KMS-11 (cell line): ENCODE measurements around the gene LRRC25.
A peak's percentile ranks its signal among the peaks of the same experiment; 100 is the strongest.
"Not testable (repeated sequence)": the region's sequence is repeated elsewhere in the genome, so short reads cannot be mapped to it uniquely, and the experiment has no call there.

Experiments
- H2AFZ ChIP-seq: fragments of 200-600 bp; sonication (generic); 2 replicates; pipeline ENCODE4 v1.6.1; 2016; ENCODE audit warnings: antibody characterized with exemption, mixed run types, low read depth
- H3K27ac ChIP-seq: fragments of 200-600 bp; sonication (generic); 2 replicates; pipeline ENCODE4 v1.6.1; 2016; ENCODE audit warnings: mild to moderate bottlenecking, mixed run types
- H3K27me3 ChIP-seq: fragments of 200-600 bp; sonication (generic); 2 replicates; pipeline ENCODE4 v1.6.1; 2017; ENCODE audit warnings: mild to moderate bottlenecking, low read depth, mixed run types, moderate library complexity; ENCODE audit not compliant: insufficient read depth
- H3K36me3 ChIP-seq: fragments of 200-600 bp; sonication (generic); 2 replicates; pipeline ENCODE4 v1.6.1; 2017; ENCODE audit warnings: mild to moderate bottlenecking, mixed run types; ENCODE audit not compliant: insufficient read depth
- H3K4me1 ChIP-seq: fragments of 200-600 bp; sonication (generic); 2 replicates; pipeline ENCODE4 v1.6.1; 2016; ENCODE audit warnings: mild to moderate bottlenecking, low read depth, mixed run types; ENCODE audit not compliant: poor library complexity, severe bottlenecking
- H3K4me2 ChIP-seq: fragments of 200-600 bp; sonication (generic); 2 replicates; pipeline ENCODE4 v1.7.0; 2016; ENCODE audit warnings: mild to moderate bottlenecking, mixed run types
- H3K4me3 ChIP-seq: fragments of 200-600 bp; sonication (generic); IDR thresholded peaks from 2 replicates; pipeline ENCODE4 v1.6.1; 2017; ENCODE audit warnings: low read depth, low read length, mixed read lengths; ENCODE audit not compliant: insufficient read depth
- H3K79me2 ChIP-seq: fragments of 200-600 bp; sonication (generic); 2 replicates; pipeline ENCODE4 v1.6.1; 2016; ENCODE audit warnings: low read depth, mixed run types; ENCODE audit not compliant: insufficient read depth
- H3K9ac ChIP-seq: fragments of 200-600 bp; sonication (generic); 2 replicates; pipeline ENCODE4 v1.6.1; 2016; ENCODE audit warnings: mild to moderate bottlenecking, mixed run types
- H4K20me1 ChIP-seq: fragments of 200-600 bp; sonication (generic); 2 replicates; pipeline ENCODE4 v1.6.1; 2016; ENCODE audit warnings: mild to moderate bottlenecking, mixed run types; ENCODE audit not compliant: insufficient read depth
- TF ChIP-seq, protein P1 (sequence below): fragments of 200-600 bp; sonication (generic); conservative IDR thresholded peaks from 2 replicates; pipeline ENCODE4 v1.6.1; 2017; ENCODE audit warnings: low read depth, mild to moderate bottlenecking, antibody characterized with exemption, low read length, moderate library complexity, mixed read lengths

LRRC25 gene

DNA sequence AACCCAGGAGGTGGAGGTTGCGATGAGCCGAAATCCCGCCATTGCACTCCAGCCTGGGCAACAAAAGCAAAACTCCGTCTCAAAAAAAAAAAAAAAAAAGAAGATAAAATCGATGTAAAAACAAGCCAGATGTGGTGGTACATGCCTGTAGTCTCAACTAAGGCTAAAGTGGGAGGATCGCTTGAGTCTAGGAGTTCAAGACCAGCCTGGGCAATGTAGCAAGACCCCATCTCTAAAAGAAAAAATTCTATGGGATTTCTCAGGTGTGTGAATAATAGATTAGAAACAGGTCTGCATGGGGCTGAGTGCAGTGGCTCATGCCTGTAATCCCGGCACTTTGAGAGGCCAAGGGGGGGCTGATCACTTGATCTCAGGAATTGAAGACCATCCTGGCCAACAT lies 45.9 kb downstream of the LRRC25 start:
- Histone ChIP-seq H3K9ac (no peak overlapping the region), H4K20me1 (no peaks in the 10 kb centered on the region), H3K4me2 (no peak overlapping the region), H2AFZ (no peak overlapping the region), H3K36me3 (no peaks in the 10 kb centered on the region), H3K27ac (no peak overlapping the region), H3K4me1 (no peaks in the 10 kb centered on the region), H3K27me3 (peaks cover 2% of the 10 kb centered on the region; the same call in 1 of the 2 replicates), H3K79me2 (no peaks in the 10 kb centered on the region), H3K4me3 (no peak overlapping the region)
- TF ChIP-seq, protein P1, sequence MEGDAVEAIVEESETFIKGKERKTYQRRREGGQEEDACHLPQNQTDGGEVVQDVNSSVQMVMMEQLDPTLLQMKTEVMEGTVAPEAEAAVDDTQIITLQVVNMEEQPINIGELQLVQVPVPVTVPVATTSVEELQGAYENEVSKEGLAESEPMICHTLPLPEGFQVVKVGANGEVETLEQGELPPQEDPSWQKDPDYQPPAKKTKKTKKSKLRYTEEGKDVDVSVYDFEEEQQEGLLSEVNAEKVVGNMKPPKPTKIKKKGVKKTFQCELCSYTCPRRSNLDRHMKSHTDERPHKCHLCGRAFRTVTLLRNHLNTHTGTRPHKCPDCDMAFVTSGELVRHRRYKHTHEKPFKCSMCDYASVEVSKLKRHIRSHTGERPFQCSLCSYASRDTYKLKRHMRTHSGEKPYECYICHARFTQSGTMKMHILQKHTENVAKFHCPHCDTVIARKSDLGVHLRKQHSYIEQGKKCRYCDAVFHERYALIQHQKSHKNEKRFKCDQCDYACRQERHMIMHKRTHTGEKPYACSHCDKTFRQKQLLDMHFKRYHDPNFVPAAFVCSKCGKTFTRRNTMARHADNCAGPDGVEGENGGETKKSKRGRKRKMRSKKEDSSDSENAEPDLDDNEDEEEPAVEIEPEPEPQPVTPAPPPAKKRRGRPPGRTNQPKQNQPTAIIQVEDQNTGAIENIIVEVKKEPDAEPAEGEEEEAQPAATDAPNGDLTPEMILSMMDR, result no peak

DNA sequence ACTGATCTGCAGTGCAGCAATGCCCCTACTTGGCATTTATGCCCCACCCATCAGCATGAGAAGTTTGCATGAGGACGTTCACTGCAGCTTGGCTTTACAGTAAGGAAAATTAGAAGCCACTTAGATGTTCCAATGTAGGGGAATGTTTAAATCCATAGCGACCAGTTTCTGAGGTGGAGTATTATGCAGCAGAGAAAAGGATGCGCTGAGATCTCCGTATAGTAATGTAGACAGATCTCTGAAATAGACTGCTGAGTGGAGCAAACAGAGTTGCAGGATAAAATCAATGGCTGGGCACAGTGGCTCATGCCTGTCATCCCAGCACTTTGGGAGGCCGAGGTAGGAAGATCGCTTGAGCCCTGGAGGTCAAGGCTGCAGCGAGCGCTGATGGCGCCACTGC lies 46.9 kb downstream of the LRRC25 start:
- no peaks in the 10 kb centered on the region for H4K20me1 ChIP-seq
- TF ChIP-seq, protein P1, result no peak
- H3K4me3 ChIP-seq, result no peak overlapping the region
- no peak overlapping the region for H3K4me2 ChIP-seq
- no peak overlapping the region for H3K27ac ChIP-seq
- H3K36me3 ChIP-seq, result no peaks in the 10 kb centered on the region
- H3K27me3 ChIP-seq, result peaks cover 2% of the 10 kb centered on the region; the same call in 1 of the 2 replicates
- no peak overlapping the region for H3K9ac ChIP-seq
- no peak overlapping the region for H2AFZ ChIP-seq
- no peaks in the 10 kb centered on the region for H3K79me2 ChIP-seq
- no peaks in the 10 kb centered on the region for H3K4me1 ChIP-seq

DNA sequence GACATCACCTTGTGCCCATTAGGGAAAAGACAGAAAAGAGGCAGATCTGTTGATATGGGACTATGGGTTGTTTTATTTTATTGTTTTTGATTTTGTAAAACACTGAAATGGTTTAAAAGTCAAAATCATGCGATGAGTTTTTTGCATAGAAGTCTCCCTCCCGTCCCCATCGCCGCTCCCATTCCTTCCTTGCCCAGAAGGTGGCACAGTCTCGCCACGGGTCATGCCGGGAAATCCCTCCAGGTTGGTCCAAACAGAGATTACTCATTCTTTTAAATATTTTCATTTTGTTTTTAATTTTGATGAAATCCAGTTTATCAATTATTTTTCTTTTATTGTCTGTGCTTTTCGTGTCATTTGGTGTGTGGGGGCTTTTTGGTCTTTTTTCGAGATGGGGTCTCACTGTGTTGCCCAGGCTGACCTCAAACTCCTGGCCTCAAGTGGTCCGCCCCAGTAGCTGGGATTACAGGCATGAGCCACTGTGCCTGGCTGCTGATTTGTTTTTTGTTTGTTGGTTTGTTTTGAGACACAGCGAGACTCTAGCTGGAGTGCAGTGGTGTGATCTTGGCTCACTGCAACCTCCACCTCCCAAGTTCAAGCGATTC lies 47.8 kb downstream of the LRRC25 start:
- Histone ChIP-seq H3K4me3 (no peak overlapping the region), H3K27ac (no peak overlapping the region), H3K79me2 (no peaks in the 10 kb centered on the region), H3K9ac (no peak overlapping the region), H3K36me3 (no peaks in the 10 kb centered on the region), H3K4me2 (no peak overlapping the region), H3K4me1 (no peaks in the 10 kb centered on the region), H2AFZ (no peak overlapping the region), H3K27me3 (peaks cover 2% of the 10 kb centered on the region; the same call in 1 of the 2 replicates), H4K20me1 (no peaks in the 10 kb centered on the region)
- TF ChIP-seq, protein P1, result peak; percentile 47

DNA sequence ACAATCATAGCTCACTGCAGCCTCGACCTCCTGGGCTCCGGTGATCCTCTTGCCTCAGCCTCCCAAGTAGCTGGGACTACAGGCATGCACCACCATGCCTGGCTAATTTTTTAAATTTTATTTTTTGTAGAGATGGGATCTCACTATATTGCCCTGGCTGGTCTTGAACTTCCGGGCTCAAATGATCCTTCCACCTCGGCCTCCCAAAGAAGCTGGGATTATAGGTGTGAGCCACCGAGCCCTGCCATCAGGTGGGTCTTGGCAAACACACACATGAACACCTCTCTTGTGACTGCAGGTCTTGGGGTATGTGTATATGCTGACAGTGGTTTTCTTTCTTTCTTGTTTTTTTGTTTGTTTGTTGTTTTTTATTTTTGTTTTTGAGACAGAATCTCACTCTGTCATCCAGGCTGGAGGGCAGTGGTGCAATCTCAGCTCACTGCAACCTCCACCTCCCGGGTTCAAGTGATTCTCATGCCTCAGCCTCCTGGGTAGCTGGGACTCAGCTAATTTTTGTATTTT lies 48.5 kb downstream of the LRRC25 start:
- H3K36me3 ChIP-seq, H3K4me3 ChIP-seq, H3K27ac ChIP-seq, H3K4me2 ChIP-seq, H3K79me2 ChIP-seq, H2AFZ ChIP-seq, H4K20me1 ChIP-seq, H3K4me1 ChIP-seq, H3K9ac ChIP-seq, H3K27me3 ChIP-seq: not testable (repeated sequence)

DNA sequence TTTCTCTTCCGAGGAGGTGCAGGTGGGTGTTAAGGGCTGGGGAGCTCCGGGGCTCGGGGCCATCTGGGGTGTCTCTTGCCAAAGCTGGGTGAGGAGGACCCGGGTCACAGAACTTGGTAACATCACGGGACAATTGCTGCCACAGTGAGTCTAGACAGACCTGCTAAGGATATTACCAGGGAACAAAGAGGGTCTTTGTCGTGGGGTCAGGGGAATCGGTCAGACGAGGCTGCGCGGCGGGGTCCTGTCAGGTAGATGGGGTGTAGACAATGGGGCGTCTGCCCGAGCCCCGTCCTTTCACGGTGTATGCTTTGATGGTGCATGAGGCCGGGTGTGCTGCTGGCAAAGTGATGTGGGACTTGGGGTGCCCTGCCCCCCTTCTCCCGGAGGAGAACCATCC lies 49.3 kb downstream of the LRRC25 start:
- Histone ChIP-seq H4K20me1 (no peaks in the 10 kb centered on the region), H3K27me3 (peaks cover 2% of the 10 kb centered on the region; the same call in 1 of the 2 replicates), H3K9ac (no peak overlapping the region), H3K79me2 (no peaks in the 10 kb centered on the region), H3K4me2 (no peak overlapping the region), H2AFZ (no peak overlapping the region), H3K36me3 (no peaks in the 10 kb centered on the region), H3K27ac (no peak overlapping the region), H3K4me3 (no peak overlapping the region), H3K4me1 (no peaks in the 10 kb centered on the region)
- TF ChIP-seq, protein P1, result no peak
